ENCODE data around the gene SFT2D1.

Gene SFT2D1

DNA sequence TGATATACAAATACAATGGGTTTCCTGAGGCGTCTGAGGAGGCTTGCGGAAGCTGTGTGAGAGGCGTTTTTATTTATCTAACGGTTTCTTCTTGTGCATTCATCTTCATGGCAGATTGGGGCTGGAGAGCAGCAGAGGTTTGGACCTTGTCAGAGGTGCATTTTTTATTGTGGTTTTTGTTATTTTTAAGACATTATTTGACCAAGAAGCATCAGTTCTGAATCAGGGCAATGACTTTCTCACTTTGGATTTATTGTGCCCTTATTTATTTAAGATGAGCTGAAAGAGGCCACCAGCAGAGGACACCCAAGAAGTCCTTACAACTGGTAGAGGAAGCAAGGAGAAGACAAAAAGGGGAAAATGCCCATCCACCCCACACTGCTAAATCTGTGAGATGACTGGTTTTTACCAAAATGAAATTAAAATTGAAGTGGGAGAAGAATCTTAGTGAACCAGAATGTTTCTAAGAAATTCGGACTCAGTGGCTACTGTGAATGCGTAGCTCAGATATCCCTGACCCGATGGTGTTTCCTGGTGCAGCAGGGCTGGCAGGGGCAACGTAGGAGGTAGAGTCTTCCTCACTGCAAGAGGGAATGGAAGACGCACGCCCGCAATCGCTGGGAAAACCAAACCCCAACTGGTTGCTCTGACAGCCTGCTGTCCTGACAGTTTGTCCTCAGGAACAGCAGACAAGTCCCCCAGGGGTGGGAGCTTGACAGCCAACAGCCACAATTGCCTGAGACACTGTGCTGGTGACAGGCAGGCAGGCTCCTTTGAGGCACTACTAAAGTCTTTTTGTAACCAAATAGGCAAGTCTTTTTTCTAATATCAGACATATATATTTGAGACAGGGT, 48.4 kb downstream of the SFT2D1 start:
- Histone ChIP-seq H3K9me3 (ENCODE audit: control insufficient read depth, insufficient read depth, low read length) (no peaks in the 10 kb centered on the region; the same call in 1 of the 2 replicates), H3K27me3 (ENCODE audit: control insufficient read depth, insufficient read depth, low read length) (no peaks in the 10 kb centered on the region), H3K36me3 (ENCODE audit: control insufficient read depth, insufficient read depth, low read length) (no peaks in the 10 kb centered on the region), H3K4me3 (ENCODE audit: low read length) (no peak overlapping the region), H3K27ac (ENCODE audit: low read length) (no peak overlapping the region), H3K4me1 (ENCODE audit: control insufficient read depth, insufficient read depth, low read length) (no peaks in the 10 kb centered on the region)
- no CpG with 5 or more reads among the region's 12 CpGs for WGBS (ENCODE audit: insufficient coverage, insufficient read length)
- no peak for DNase-seq (ENCODE audit: low read depth, low spot score)

DNA sequence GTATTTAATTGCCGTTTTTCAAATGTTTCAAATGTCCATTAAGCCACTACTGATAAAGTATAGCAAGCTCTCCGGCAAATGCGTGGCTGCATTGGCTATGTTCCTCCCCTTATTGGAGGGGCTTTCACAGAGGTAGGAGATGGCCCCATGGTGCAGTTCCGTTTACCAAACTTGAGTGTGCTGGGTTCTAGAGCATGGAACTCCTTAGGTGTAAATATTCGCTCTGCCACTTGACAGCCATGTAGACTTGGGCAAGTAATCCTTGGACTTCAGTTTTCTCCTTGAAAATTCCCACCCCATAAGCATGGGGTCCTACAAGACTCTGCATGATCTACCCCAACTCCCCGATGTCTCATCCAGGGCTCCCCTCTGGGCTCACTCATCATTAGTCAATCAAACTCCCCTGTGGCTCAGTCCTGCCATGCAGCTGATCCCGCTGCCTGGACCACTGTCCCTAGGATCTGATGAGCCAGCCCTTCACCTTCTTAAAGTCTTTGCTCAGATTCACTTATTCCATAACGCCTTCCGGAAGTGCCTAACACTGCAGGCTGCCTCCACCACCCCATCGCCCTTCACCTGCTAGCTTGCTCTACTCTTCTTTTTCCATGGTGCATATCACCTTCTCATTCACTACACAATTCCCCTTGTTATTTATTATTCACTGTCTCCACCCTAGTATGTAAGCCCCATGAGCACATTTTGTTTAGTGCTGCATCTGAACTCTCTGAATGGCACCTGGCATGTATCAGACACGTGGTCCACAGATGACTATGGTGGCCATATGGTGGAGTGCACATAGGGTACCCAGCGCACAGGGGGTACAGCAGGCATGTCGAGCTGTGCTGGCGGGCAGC, 52.9 kb downstream of the SFT2D1 start:
- no peak for DNase-seq (ENCODE audit: low read depth, low spot score)
- Histone ChIP-seq H3K4me1 (ENCODE audit: control insufficient read depth, insufficient read depth, low read length) (no peaks in the 10 kb centered on the region), H3K4me3 (ENCODE audit: low read length) (no peak overlapping the region), H3K9me3 (ENCODE audit: control insufficient read depth, insufficient read depth, low read length) (no peaks in the 10 kb centered on the region), H3K27ac (ENCODE audit: low read length) (no peak overlapping the region), H3K27me3 (ENCODE audit: control insufficient read depth, insufficient read depth, low read length) (no peaks in the 10 kb centered on the region), H3K36me3 (ENCODE audit: control insufficient read depth, insufficient read depth, low read length) (no peaks in the 10 kb centered on the region)
- WGBS (ENCODE audit: insufficient coverage, insufficient read length) = no CpG with 5 or more reads among the region's 14 CpGs

DNA sequence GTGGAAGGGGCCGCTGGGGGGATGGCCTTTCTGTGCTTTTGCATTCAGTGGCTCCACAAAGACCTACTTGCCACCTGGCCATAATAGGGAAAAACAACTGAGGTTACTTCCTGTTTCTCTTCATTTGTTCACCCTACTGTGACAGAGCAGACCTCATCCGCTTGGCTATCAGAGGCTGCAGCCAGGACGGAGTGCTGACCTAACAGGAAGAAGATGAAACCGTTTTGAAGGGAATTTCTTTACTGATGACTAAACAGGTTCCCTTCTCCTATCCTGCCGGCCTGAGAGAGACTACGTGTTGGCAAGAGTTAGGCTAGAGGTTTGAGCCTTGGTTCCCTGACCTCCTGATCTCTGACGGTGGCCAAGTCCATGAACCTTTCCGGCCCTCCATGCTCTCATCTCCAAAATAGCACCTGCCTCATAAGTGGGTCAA, 55.5 kb downstream of the SFT2D1 start:
- H3K27ac ChIP-seq (ENCODE audit: low read length) = no peak overlapping the region
- WGBS (ENCODE audit: insufficient coverage, insufficient read length) = no CpG with 5 or more reads among the region's 8 CpGs
- H3K27me3 ChIP-seq (ENCODE audit: control insufficient read depth, insufficient read depth, low read length) = no peaks in the 10 kb centered on the region
- H3K4me3 ChIP-seq (ENCODE audit: low read length) = no peak overlapping the region
- H3K36me3 ChIP-seq (ENCODE audit: control insufficient read depth, insufficient read depth, low read length) = no peaks in the 10 kb centered on the region
- no peaks in the 10 kb centered on the region for H3K9me3 ChIP-seq (ENCODE audit: control insufficient read depth, insufficient read depth, low read length)
- H3K4me1 ChIP-seq (ENCODE audit: control insufficient read depth, insufficient read depth, low read length) = no peaks in the 10 kb centered on the region
- DNase-seq (ENCODE audit: low read depth, low spot score) = no peak

DNA sequence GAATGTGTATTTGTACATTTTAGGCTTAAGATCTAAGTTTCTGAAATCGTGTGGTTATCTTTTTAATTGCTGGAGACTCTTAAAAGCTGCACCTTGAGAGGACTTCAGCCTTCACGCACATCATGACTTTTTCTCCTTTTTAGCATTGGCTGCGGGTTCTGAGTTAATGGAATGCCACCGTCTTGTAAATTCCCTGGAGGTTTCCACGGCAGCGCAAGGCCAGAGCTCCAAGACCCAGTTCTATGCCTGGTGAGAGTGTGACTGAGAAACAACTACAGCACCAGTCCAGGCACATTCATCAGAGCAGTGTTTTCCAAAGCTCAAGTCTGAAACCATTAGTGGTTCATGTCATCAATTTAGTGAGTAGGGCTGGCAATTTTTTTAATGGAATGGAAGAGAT, 57.1 kb downstream of the SFT2D1 start:
- Histone ChIP-seq H3K27me3 (ENCODE audit: control insufficient read depth, insufficient read depth, low read length) (no peaks in the 10 kb centered on the region), H3K4me3 (ENCODE audit: low read length) (no peak overlapping the region), H3K27ac (ENCODE audit: low read length) (no peak overlapping the region), H3K4me1 (ENCODE audit: control insufficient read depth, insufficient read depth, low read length) (no peaks in the 10 kb centered on the region), H3K36me3 (ENCODE audit: control insufficient read depth, insufficient read depth, low read length) (no peaks in the 10 kb centered on the region), H3K9me3 (ENCODE audit: control insufficient read depth, insufficient read depth, low read length) (no peaks in the 10 kb centered on the region)
- DNase-seq (ENCODE audit: low read depth, low spot score) = no peak
- WGBS (ENCODE audit: insufficient coverage, insufficient read length) = no CpG with 5 or more reads among the region's 6 CpGs

DNA sequence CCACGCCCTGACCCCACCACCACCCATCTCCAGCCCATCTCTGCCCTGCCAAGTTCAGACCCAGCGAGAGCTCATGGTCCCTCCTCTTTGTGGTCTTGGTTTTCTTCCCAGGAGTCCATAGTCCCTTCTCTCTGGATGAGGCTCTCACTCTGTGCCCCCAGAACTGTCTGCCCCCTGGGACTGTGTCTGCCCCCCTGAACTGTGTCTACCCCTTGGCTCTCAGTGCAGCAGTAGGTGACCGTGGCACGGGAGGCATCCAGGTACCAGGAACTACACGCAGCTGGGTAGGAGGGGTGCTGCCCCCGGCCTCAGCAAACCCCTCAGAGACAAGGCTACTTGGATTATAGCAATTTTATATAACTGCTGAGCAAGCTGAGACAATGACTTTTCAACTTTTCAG, 57.7 kb downstream of the SFT2D1 start:
- Histone ChIP-seq H3K9me3 (ENCODE audit: control insufficient read depth, insufficient read depth, low read length) (no peaks in the 10 kb centered on the region), H3K4me1 (ENCODE audit: control insufficient read depth, insufficient read depth, low read length) (no peaks in the 10 kb centered on the region), H3K27ac (ENCODE audit: low read length) (no peak overlapping the region), H3K27me3 (ENCODE audit: control insufficient read depth, insufficient read depth, low read length) (no peaks in the 10 kb centered on the region), H3K4me3 (ENCODE audit: low read length) (no peak overlapping the region), H3K36me3 (ENCODE audit: control insufficient read depth, insufficient read depth, low read length) (no peaks in the 10 kb centered on the region)
- WGBS (ENCODE audit: insufficient coverage, insufficient read length) = no CpG with 5 or more reads among the region's 6 CpGs
- no peak for DNase-seq (ENCODE audit: low read depth, low spot score)

DNA sequence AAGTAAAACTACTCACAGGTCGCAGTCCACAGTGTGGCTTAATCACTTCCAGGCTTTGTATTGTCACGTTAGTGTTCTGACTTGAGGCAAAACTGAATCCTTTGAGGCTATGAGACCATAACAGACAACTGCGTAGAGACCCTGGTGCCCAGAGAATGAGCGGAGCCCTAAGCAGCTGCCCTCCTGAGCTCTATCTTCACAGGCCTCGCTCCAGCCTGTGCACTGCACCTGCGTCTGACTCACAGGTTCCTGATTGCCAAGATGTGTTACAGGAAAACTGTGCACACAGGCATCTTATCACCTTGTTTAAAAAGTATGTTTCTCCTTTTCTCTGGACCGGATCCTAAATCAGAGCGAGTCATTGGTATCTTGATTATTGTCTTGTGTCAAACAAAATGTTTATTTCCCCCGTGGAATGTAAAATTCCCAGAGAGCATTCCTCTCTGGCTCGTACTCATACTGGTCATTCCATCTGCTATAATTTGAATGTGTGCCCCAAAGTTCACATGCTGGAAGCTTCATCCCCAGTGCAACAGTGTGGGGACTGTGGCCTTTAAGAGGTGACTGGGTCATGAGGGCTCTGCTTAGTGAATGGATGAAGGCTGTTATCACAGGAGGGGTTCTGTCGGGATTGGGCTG, 59.8 kb downstream of the SFT2D1 start:
- Histone ChIP-seq H3K4me3 (ENCODE audit: low read length) (no peak overlapping the region), H3K4me1 (ENCODE audit: control insufficient read depth, insufficient read depth, low read length) (no peaks in the 10 kb centered on the region), H3K27ac (ENCODE audit: low read length) (no peak overlapping the region), H3K36me3 (ENCODE audit: control insufficient read depth, insufficient read depth, low read length) (no peaks in the 10 kb centered on the region), H3K27me3 (ENCODE audit: control insufficient read depth, insufficient read depth, low read length) (0 out of 2 replicates have a peak, but pooled peaks cover 2% of the 10 kb centered on the region), H3K9me3 (ENCODE audit: control insufficient read depth, insufficient read depth, low read length) (no peaks in the 10 kb centered on the region)
- WGBS (ENCODE audit: insufficient coverage, insufficient read length) = no CpG with 5 or more reads among the region's 11 CpGs
- DNase-seq (ENCODE audit: low read depth, low spot score) = no peak

GRCh38 chr6:166281104-166281503, 61.2 kb downstream of the SFT2D1 start:
- WGBS (ENCODE audit: insufficient coverage, insufficient read length) = no CpG with 5 or more reads among the region's 9 CpGs
- Histone ChIP-seq H3K4me1 (ENCODE audit: control insufficient read depth, insufficient read depth, low read length) (no peaks in the 10 kb centered on the region; the same call in 1 of the 2 replicates), H3K27me3 (ENCODE audit: control insufficient read depth, insufficient read depth, low read length) (0 out of 2 replicates have a peak, but pooled peaks cover 2% of the 10 kb centered on the region), H3K36me3 (ENCODE audit: control insufficient read depth, insufficient read depth, low read length) (no peaks in the 10 kb centered on the region), H3K9me3 (ENCODE audit: control insufficient read depth, insufficient read depth, low read length) (no peaks in the 10 kb centered on the region), H3K27ac (ENCODE audit: low read length) (no peak overlapping the region), H3K4me3 (ENCODE audit: low read length) (no peak overlapping the region)
- no peak for DNase-seq (ENCODE audit: low read depth, low spot score)

DNA sequence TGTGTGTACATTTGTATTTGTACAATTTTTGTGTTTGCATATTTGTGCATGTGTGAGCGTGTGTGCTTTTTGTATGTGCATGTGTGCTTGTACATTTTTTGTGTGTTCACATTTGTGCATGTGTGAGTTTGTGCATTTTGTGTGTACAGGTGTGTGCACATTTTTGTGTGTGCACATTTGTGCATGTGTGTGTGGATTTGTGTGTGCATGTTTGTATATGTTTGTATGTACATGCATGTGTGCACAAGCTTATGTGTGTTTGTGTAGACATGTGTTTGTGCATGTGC, 63.0 kb downstream of the SFT2D1 start:
- DNase-seq (ENCODE audit: low read depth, low spot score) = no peak
- no CpG with 5 or more reads among the region's 1 CpG for WGBS (ENCODE audit: insufficient coverage, insufficient read length)
- Histone ChIP-seq H3K36me3 (ENCODE audit: control insufficient read depth, insufficient read depth, low read length) (no peaks in the 10 kb centered on the region), H3K27me3 (ENCODE audit: control insufficient read depth, insufficient read depth, low read length) (0 out of 2 replicates have a peak, but pooled peaks cover 2% of the 10 kb centered on the region), H3K9me3 (ENCODE audit: control insufficient read depth, insufficient read depth, low read length) (no peaks in the 10 kb centered on the region), H3K27ac (ENCODE audit: low read length) (no peak overlapping the region), H3K4me1 (ENCODE audit: control insufficient read depth, insufficient read depth, low read length) (no peaks in the 10 kb centered on the region; the same call in 1 of the 2 replicates), H3K4me3 (ENCODE audit: low read length) (no peak overlapping the region)

DNA sequence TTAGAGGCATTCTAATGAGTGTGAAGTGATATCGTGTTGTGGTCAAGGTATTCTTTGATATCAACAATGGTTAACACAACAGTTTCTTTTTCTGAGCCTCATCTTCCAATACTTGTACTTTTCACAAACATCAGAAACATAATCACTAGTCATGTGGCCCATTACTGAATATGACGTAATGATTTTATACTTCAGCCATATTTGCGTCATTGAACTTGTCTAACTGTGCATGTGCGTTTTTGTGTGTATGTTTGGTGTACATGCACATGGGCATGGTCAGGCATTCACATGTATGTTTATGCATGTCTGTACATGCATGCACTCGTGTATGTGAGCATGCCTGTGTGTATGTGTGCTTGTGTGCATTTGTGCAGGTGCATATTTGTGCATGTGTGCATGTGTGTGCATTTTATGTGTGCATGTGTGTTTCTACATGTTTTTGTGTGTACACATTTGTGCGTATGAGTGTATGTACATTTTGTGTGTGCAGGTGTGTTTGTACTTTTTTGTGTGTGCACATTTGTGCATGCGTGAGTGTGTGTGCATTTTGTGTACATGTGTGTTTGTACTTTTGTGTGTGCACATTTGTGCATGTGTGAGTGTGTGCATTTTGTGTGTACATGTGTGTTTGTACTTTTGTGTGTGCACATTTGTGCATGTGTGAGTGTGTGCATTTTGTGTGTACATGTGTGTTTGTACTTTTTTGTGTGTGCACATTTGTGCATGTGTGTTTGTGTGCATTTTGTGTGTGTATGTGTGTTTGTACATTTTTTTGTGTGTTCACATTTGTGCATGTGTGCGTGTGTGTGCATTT, 63.6 kb downstream of the SFT2D1 start:
- Histone ChIP-seq H3K9me3 (ENCODE audit: control insufficient read depth, insufficient read depth, low read length) (no peaks in the 10 kb centered on the region), H3K4me1 (ENCODE audit: control insufficient read depth, insufficient read depth, low read length) (no peaks in the 10 kb centered on the region; the same call in 1 of the 2 replicates), H3K27ac (ENCODE audit: low read length) (no peak overlapping the region), H3K36me3 (ENCODE audit: control insufficient read depth, insufficient read depth, low read length) (no peaks in the 10 kb centered on the region), H3K27me3 (ENCODE audit: control insufficient read depth, insufficient read depth, low read length) (0 out of 2 replicates have a peak, but pooled peaks cover 2% of the 10 kb centered on the region), H3K4me3 (ENCODE audit: low read length) (no peak overlapping the region)
- no CpG with 5 or more reads among the region's 8 CpGs for WGBS (ENCODE audit: insufficient coverage, insufficient read length)
- no peak for DNase-seq (ENCODE audit: low read depth, low spot score)

All from iPS DF 6.9 (cell line).